Measurements from ENCODE around the gene BCAS3.

DNA sequence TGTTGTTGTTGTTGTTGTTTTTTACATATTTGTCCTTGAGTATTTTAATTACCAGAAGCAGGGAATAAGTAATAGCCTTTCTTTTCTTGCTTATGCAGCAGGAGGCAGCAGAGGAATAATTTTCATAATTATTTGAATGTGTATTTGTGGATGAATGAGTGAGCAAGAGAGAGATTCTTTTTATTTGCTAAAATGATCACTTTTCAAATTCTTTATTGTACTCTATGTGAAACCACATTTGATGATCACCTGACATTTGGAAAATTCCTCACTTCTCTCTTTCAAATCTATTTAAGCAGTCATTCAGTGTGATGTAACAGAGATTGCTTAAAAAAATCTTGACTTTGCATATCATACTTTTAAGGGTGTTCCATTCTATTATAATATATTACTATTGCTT lies 223.6 kb downstream of the BCAS3 start:
- TF ChIP-seq, protein P1, sequence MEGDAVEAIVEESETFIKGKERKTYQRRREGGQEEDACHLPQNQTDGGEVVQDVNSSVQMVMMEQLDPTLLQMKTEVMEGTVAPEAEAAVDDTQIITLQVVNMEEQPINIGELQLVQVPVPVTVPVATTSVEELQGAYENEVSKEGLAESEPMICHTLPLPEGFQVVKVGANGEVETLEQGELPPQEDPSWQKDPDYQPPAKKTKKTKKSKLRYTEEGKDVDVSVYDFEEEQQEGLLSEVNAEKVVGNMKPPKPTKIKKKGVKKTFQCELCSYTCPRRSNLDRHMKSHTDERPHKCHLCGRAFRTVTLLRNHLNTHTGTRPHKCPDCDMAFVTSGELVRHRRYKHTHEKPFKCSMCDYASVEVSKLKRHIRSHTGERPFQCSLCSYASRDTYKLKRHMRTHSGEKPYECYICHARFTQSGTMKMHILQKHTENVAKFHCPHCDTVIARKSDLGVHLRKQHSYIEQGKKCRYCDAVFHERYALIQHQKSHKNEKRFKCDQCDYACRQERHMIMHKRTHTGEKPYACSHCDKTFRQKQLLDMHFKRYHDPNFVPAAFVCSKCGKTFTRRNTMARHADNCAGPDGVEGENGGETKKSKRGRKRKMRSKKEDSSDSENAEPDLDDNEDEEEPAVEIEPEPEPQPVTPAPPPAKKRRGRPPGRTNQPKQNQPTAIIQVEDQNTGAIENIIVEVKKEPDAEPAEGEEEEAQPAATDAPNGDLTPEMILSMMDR (IDR thresholded peaks at IDR 0.05): no peak
- TF ChIP-seq EZH2 (IDR thresholded peaks at IDR 0.05; ENCODE audit: borderline replicate concordance, insufficient read depth, low read depth, low read length, poor library complexity, severe bottlenecking): no peak
